MM.1S (cell line): ENCODE results near the gene WDR73.

Experiments used
- DNase-seq: peaks from one replicate; pipeline ENCODE4 v3.0.0-alpha.2; 2015
- H2AFZ ChIP-seq: fragments of 300-600 bp; sonication (generic); 2 replicates; pipeline ENCODE4 v1.6.0; 2016; ENCODE audit warnings: antibody characterized with exemption, low read length
- H3F3A ChIP-seq: fragments of 300-600 bp; sonication (generic); 2 replicates; pipeline ENCODE4 v1.6.1; 2016; ENCODE audit warnings: mild to moderate bottlenecking, antibody characterized with exemption, low read length, moderate library complexity, mixed read lengths; ENCODE audit not compliant: insufficient read depth
- H3K27ac ChIP-seq: fragments of 300-600 bp; sonication (generic); 2 replicates; pipeline ENCODE4 v1.5.1; 2016; ENCODE audit warnings: mild to moderate bottlenecking, low read length
- H3K27me3 ChIP-seq: fragments of 300-600 bp; sonication (generic); replicated peaks from 2 replicates; pipeline ENCODE4 v1.6.0; 2016; ENCODE audit warnings: low read length; ENCODE audit not compliant: insufficient read depth
- H3K36me3 ChIP-seq: fragments of 300-600 bp; sonication (generic); replicated peaks from 2 replicates; pipeline ENCODE4 v1.6.1; 2016; ENCODE audit warnings: mild to moderate bottlenecking, low read length, mixed read lengths; ENCODE audit not compliant: insufficient read depth
- H3K4me1 ChIP-seq: fragments of 300-600 bp; sonication (generic); 2 replicates; pipeline ENCODE4 v1.6.1; 2016; ENCODE audit warnings: low read length, mixed read lengths
- H3K4me2 ChIP-seq: fragments of 300-600 bp; sonication (generic); 2 replicates; pipeline ENCODE4 v1.6.0; 2016; ENCODE audit warnings: low read depth, low read length
- H3K4me3 ChIP-seq: fragments of 300-600 bp; sonication (generic); 2 replicates; pipeline ENCODE4 v1.5.1; 2016; ENCODE audit warnings: low read length, mixed read lengths
- H3K79me2 ChIP-seq: fragments of 300-600 bp; sonication (generic); 2 replicates; pipeline ENCODE4 v1.6.1; 2016; ENCODE audit warnings: mixed run types, low read length, mixed read lengths
- H3K9ac ChIP-seq: fragments of 300-600 bp; sonication (generic); 2 replicates; pipeline ENCODE4 v1.6.1; 2016; ENCODE audit warnings: low read length, mixed read lengths
- H3K9me2 ChIP-seq: fragments of 300-600 bp; sonication (generic); replicated peaks from 2 replicates; pipeline ENCODE4 v1.6.1; 2016; ENCODE audit warnings: mild to moderate bottlenecking, low read length, mixed read lengths; ENCODE audit not compliant: insufficient read depth
- H3K9me3 ChIP-seq: fragments of 300-600 bp; sonication (generic); replicated peaks from 2 replicates; pipeline ENCODE4 v1.6.1; 2016; ENCODE audit warnings: mild to moderate bottlenecking, low read length, mixed read lengths; ENCODE audit not compliant: insufficient read depth
- H4K20me1 ChIP-seq: fragments of 300-600 bp; sonication (generic); 2 replicates; pipeline ENCODE4 v1.6.1; 2016; ENCODE audit warnings: mild to moderate bottlenecking, low read length, moderate library complexity, mixed read lengths; ENCODE audit not compliant: insufficient read depth
- EZH2 ChIP-seq: fragments of 300-600 bp; sonication (generic); optimal IDR thresholded peaks from 2 replicates; pipeline ENCODE3; 2017; ENCODE audit warnings: low read depth, mild to moderate bottlenecking, antibody characterized with exemption, low read length, mixed read lengths
- EZH2phosphoT487 ChIP-seq: fragments of 300-600 bp; sonication (generic); IDR thresholded peaks from 2 replicates; pipeline ENCODE4 v1.6.1; 2018; ENCODE audit warnings: antibody characterized with exemption, low read length
- TF ChIP-seq, protein P1 (sequence below): fragments of 300-600 bp; sonication (generic); IDR thresholded peaks from 2 replicates; pipeline ENCODE4 v1.5.1; 2016; ENCODE audit warnings: antibody characterized with exemption, low read length, mixed read lengths

WDR73 gene

DNA sequence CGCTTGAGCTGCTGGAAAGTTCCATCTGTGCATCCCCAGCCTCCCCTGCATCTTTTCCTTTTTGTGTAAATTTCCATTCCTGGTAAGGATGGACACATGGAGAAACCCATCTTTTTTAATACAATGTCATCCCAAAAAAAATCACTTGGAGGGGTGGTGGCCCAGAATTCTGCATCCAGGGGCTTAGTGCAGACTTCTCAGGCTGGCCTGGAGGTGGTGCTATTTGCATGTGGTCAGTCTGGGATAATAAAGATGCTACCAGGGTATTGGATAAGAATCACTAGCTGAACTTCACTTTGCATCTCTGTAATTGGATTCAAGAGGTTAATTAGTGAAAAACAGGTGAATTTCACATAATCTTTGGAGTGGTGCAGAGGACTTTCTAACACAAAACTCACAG lies 55.1 kb downstream of the WDR73 start:
- H3K27ac ChIP-seq, result peak overlapping the region; percentile 29; the same call in 1 of the 2 replicates
- H3K9me3 ChIP-seq, result no peaks in the 10 kb centered on the region
- H4K20me1 ChIP-seq, result no peaks in the 10 kb centered on the region
- H3F3A ChIP-seq, result peaks cover 7% of the 10 kb centered on the region; the same call in 1 of the 2 replicates
- no peaks in the 10 kb centered on the region for H3K36me3 ChIP-seq
- H3K79me2 ChIP-seq, result no peaks in the 10 kb centered on the region
- peaks cover 20% of the 10 kb centered on the region for H3K4me1 ChIP-seq
- H2AFZ ChIP-seq, result no peak overlapping the region; the same call in 1 of the 2 replicates
- TF ChIP-seq, protein P1, sequence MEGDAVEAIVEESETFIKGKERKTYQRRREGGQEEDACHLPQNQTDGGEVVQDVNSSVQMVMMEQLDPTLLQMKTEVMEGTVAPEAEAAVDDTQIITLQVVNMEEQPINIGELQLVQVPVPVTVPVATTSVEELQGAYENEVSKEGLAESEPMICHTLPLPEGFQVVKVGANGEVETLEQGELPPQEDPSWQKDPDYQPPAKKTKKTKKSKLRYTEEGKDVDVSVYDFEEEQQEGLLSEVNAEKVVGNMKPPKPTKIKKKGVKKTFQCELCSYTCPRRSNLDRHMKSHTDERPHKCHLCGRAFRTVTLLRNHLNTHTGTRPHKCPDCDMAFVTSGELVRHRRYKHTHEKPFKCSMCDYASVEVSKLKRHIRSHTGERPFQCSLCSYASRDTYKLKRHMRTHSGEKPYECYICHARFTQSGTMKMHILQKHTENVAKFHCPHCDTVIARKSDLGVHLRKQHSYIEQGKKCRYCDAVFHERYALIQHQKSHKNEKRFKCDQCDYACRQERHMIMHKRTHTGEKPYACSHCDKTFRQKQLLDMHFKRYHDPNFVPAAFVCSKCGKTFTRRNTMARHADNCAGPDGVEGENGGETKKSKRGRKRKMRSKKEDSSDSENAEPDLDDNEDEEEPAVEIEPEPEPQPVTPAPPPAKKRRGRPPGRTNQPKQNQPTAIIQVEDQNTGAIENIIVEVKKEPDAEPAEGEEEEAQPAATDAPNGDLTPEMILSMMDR, result peak; percentile 80
- TF ChIP-seq EZH2phosphoT487 (no peak), EZH2 (no peak)
- H3K27me3 ChIP-seq, result no peaks in the 10 kb centered on the region
- no peak overlapping the region for H3K9ac ChIP-seq
- H3K4me3 ChIP-seq, result no peak overlapping the region
- peak overlapping the region; percentile 42; the same call in 1 of the 2 replicates for H3K4me2 ChIP-seq
- peak; percentile 38 for DNase-seq
- H3K9me2 ChIP-seq, result no peaks in the 10 kb centered on the region

- H3K27ac ChIP-seq, result peak overlapping the region; percentile 29; the same call in 1 of the 2 replicates
- no peaks in the 10 kb centered on the region for H4K20me1 ChIP-seq
- H3K79me2 ChIP-seq, result no peaks in the 10 kb centered on the region
- peak; percentile 81 for DNase-seq
- H3F3A ChIP-seq, result peaks cover 7% of the 10 kb centered on the region; the same call in 1 of the 2 replicates
- H3K9me2 ChIP-seq, result no peaks in the 10 kb centered on the region
- no peaks in the 10 kb centered on the region for H3K27me3 ChIP-seq
- peak overlapping the region; percentile 38 for H2AFZ ChIP-seq
- no peak overlapping the region for H3K4me3 ChIP-seq
- no peaks in the 10 kb centered on the region for H3K9me3 ChIP-seq
- H3K4me1 ChIP-seq, result peaks cover 20% of the 10 kb centered on the region
- TF ChIP-seq, protein P1, result no peak
- no peak for TF ChIP-seq EZH2phosphoT487
- no peak for TF ChIP-seq EZH2
- H3K9ac ChIP-seq, result no peak overlapping the region
- peak overlapping the region; percentile 42; the same call in 1 of the 2 replicates for H3K4me2 ChIP-seq
- no peaks in the 10 kb centered on the region for H3K36me3 ChIP-seq
Observed at GRCh38 chr15:84598250-84598649, 55.8 kb downstream of the WDR73 start.

DNA sequence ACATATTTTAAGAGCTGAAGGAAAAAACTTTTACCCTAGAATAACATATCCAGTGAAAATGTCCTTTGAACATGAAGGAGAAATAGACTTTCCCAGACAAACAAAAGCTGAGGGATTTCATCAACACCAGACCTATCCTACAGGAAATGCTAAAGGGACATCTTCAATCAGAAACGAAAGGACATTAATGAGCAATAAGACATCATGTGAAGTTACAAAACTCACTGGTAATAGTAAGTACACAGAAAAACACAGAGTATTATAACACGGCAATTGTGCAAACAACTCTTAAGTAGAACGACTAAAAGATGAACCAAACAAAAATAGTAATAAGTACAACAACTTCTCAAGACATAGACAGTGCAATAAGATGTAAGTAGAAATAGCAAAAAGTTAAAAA lies 56.8 kb downstream of the WDR73 start:
- peaks cover 20% of the 10 kb centered on the region for H3K4me1 ChIP-seq
- no peak overlapping the region for H3K4me3 ChIP-seq
- TF ChIP-seq EZH2, result no peak
- TF ChIP-seq, protein P1, result no peak
- TF ChIP-seq EZH2phosphoT487, result no peak
- H3K36me3 ChIP-seq, result no peaks in the 10 kb centered on the region
- H3K27me3 ChIP-seq, result no peaks in the 10 kb centered on the region
- H2AFZ ChIP-seq, result no peak overlapping the region
- H3K27ac ChIP-seq, result no peak overlapping the region
- peaks cover 7% of the 10 kb centered on the region; the same call in 1 of the 2 replicates for H3F3A ChIP-seq
- no peaks in the 10 kb centered on the region for H3K9me3 ChIP-seq
- no peaks in the 10 kb centered on the region for H3K79me2 ChIP-seq
- no peak for DNase-seq
- no peak overlapping the region for H3K9ac ChIP-seq
- no peaks in the 10 kb centered on the region for H4K20me1 ChIP-seq
- no peak overlapping the region for H3K4me2 ChIP-seq
- no peaks in the 10 kb centered on the region for H3K9me2 ChIP-seq
